ENCODE measurements around the gene PXN. TPM values are rescaled to one million over a fixed set of nuclear protein-coding genes. Genes with fewer than 3 reads are reported as not detected.
"Not testable (repeated sequence)": the region's sequence is repeated elsewhere in the genome, so short reads cannot be mapped to it uniquely, and the experiment has no call there.

PXN gene
- total RNA-seq, 8 experiments from 2014 or later = 10.1 to 52.6 (median 23.8) TPM

DNA sequence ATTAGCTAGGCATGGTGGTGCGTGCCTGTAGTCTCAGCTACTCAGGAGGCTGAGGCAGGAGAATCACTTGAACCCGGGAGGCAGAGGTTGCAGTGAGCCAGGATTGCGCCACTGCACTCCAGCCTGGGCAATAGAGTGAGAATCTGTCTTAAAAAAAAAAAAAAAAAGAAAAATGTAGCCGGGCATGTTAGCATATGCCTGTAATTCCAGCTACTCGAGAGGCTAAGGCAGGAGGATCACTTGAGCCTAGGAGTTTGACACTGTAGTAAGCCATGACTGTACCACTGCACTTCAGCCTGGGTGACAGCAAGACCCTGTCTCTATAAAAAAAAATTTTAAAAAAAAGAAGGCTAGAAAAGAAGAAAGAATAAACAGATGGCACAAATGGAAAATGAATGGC lies 18.8 kb downstream of the PXN start:
- in situ Hi-C loops (cut with MboI; ENCODE audit: low pct_unique_long_range_greater_than_20kb in 2 of 9, low sequenced_read_pairs in 9 of 9, unreplicated experiment in 9 of 9); ATAC-seq (replicated peaks in 6 of 8); H3K4me3 ChIP-seq; H3K27ac ChIP-seq: not testable (repeated sequence)
- H3K4me1 ChIP-seq (replicated peaks in 1 of 2) = peaks cover 23 to 31% of the 10 kb centered on the region in 2 donors
- WGBS, 10 experiments = 38 to 100% (median 80%) methylated on average over 2 to 5 of the region's 5 CpGs

DNA sequence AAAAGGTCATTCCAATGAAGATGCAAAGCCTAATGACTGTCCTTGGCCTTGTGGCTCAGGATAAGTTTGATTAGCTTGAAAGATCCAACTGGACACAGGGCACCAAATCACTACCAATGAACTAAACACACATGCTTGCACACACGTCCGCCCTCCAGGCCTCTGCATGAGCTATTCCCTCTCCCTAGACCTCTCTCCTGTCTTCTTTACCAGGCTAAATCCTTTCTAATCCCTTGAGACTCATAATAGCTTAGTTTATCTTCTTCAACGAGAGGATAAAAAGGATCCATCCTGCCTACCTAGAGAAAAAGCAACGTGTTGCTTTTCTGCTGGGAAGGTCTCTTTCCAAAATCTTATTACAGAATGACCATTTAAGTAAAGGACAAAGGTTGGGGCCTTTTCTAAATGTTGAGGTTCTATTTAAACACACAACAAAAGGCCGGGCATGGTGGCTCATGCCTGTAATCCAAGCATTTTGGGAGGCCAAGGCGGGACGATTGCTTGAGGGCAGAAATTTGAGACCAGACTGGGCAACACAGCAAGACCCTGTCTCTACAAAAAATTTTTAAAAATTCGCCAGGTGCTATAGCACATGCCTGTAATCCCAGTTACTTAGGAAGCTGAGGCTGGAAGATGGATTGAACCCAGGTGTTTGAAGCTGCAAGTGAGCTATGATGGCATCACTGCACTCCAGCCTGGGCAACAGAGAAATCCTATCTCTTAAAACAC lies 22.4 kb downstream of the PXN start:
- 60 to 92% (median 77%) methylated on average over 1 to 8 of the region's 8 CpGs; no CpG with 5 or more reads in 2 of the 10 experiments for WGBS, 10 experiments
- in situ Hi-C loops (cut with MboI; ENCODE audit: low pct_unique_long_range_greater_than_20kb in 2 of 9, low sequenced_read_pairs in 9 of 9, unreplicated experiment in 9 of 9) = no loop called here
- no peak overlapping the region for H3K27ac ChIP-seq
- no peak overlapping the region for H3K4me3 ChIP-seq
- H3K4me1 ChIP-seq (replicated peaks in 1 of 2) = peaks cover 31 to 43% of the 10 kb centered on the region in 2 donors
- no peak for ATAC-seq (replicated peaks in 6 of 8)

DNA sequence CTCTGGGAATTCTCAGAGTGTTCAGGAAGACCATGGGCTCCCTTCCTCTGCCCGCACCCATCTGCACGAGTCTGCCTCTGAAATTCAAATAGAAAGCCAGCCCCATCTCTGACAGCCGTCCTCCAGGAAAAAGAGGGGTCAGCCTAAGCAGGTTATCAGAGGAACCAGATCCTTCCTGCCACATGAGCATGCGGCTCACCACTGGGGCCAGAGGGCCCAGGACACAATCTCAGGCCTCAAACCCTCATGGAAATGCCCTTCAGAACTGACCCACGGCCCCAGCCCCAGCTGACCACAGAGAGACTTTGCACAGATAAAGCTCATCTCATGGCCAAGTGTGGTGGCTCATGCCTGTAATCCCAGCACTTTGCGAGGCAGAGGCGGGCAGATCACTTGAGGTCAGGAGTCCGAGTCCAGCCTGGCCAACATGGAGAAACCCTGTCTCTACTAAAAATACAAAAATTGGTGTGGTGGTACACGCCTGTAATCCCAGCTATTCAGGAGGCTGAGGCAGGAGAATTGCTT lies 23.2 kb downstream of the PXN start:
- 50 to 100% (median 77%) methylated on average over 1 to 8 of the region's 9 CpGs; no CpG with 5 or more reads in 4 of the 10 experiments for WGBS, 10 experiments

DNA sequence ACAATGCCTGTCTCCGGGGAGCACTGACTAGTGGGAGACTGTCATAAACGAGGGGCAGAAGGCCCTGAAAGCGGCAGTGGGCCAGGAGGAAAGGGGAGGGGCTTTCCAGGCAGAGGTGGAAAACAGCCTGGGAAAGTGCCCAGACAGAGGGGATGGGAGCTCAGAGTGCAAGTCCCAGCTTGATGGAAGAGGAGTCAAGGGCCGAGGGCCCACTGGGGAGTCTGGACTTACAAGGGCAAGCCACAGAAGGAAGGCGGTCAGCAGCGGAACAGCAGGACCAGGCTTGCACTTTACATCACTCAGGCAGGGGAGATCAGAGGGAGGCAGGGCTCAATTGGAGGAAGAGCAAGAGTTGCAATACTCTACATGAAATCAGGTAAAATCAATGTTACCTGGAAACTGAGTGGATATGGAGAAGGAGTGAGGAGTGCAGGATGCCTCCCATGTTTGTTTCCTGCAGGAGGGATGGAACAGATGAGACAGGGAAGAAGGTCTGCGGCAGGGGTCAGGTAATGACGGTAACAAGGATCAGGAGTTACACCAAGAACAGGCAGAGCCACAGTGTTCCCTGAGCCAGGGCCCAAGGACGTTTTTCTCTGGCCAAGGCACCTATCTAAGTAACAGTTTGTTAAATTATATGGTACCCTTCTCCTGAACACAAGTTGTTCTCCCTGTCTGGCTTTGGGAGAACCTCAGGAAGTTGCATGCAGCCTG lies 23.8 kb downstream of the PXN start:
- in situ Hi-C loops (cut with MboI; ENCODE audit: low pct_unique_long_range_greater_than_20kb in 2 of 9, low sequenced_read_pairs in 9 of 9, unreplicated experiment in 9 of 9) = no loop called here
- H3K4me3 ChIP-seq = no peak overlapping the region
- WGBS, 10 experiments = 55 to 100% (median 63%) methylated on average over 1 to 7 of the region's 9 CpGs; no CpG with 5 or more reads in 3 of the 10 experiments
- peak in 2 of 8 experiments; percentile 10 to 20 for ATAC-seq (replicated peaks in 6 of 8)
- peak overlapping the region in 1 of 2 donors; percentile 68 for H3K27ac ChIP-seq
- peaks cover 31 to 43% of the 10 kb centered on the region in 2 donors for H3K4me1 ChIP-seq (replicated peaks in 1 of 2)

More for the DNA sequence above, 23.2 kb downstream of the PXN start:
- peaks cover 31 to 43% of the 10 kb centered on the region in 2 donors for H3K4me1 ChIP-seq (replicated peaks in 1 of 2)
- ATAC-seq (replicated peaks in 6 of 8) = no peak
- peak overlapping the region in 1 of 2 donors; percentile 68 for H3K27ac ChIP-seq
- in situ Hi-C loops (cut with MboI; ENCODE audit: low pct_unique_long_range_greater_than_20kb in 2 of 9, low sequenced_read_pairs in 9 of 9, unreplicated experiment in 9 of 9) = no loop called here
- H3K4me3 ChIP-seq = no peak overlapping the region

DNA sequence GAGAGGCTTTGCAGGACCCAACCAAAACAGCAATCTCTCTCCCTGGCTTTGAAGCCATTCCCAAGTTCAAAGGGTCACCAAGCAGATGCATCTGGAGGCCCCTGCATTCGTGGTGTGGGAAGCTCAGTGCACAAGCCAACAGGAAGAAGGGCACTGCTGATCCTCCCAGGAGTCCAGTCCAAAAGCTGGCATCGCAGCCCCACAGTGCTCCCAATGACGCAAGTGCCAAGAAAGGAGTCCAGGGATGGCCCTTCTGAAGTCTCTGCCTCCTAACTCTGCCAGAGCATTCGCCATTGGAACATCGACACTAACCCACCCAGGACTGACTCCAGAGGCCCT lies 25.1 kb downstream of the PXN start:
- Histone ChIP-seq H3K4me3 (no peak overlapping the region), H3K27ac (no peak overlapping the region), H3K4me1 (replicated peaks in 1 of 2) (peaks cover 37 to 48% of the 10 kb centered on the region in 2 donors)
- WGBS, 10 experiments = 0 to 100% (median 72%) methylated on average over 1 to 5 of the region's 5 CpGs; no CpG with 5 or more reads in 4 of the 10 experiments
- ATAC-seq (replicated peaks in 6 of 8) = no peak
- in situ Hi-C loops (cut with MboI; ENCODE audit: low pct_unique_long_range_greater_than_20kb in 2 of 9, low sequenced_read_pairs in 9 of 9, unreplicated experiment in 9 of 9) = no loop called here

DNA sequence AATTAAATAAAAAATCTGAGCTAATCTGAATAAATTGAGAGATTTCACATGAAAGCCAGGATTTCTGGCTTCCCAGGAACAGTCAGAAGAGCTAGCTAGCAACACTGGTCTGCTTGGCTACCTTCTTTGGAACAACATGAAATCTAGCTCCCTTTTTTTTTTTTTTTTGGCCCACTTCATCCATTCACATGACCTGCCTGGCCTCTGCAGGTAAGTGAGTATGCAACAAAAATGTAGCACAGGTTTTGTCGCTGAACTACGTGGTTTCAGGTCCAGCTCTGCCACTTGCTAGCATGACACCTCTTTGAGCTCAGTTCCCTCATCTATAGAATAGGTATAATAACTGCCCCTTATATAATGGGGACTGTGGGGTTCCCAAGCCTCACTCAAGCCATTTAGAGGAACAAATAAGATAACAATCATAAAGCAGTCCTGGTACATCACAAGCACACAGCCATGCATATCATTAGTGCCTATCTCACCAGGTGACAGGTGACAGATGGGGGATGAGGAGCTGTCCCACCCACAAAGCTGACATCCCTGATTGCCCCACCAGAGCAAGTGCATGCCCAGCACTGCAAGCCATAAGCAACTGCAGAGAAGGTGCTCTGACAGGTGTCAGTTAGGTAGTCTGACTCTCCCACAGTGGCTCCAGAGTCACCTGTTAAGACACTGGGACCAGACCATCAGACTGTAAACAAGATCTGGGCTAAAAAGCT lies 25.6 kb downstream of the PXN start:
- Histone ChIP-seq H3K4me3 (no peak overlapping the region), H3K27ac (no peak overlapping the region), H3K4me1 (replicated peaks in 1 of 2) (peaks cover 37 to 48% of the 10 kb centered on the region in 2 donors)
- in situ Hi-C loops (cut with MboI; ENCODE audit: low pct_unique_long_range_greater_than_20kb in 2 of 9, low sequenced_read_pairs in 9 of 9, unreplicated experiment in 9 of 9) = no loop called here
- no peak for ATAC-seq (replicated peaks in 6 of 8)
- WGBS, 10 experiments = 87 to 100% (median 96%) methylated on average over 1 to 2 of the region's 2 CpGs; no CpG with 5 or more reads in 4 of the 10 experiments

DNA sequence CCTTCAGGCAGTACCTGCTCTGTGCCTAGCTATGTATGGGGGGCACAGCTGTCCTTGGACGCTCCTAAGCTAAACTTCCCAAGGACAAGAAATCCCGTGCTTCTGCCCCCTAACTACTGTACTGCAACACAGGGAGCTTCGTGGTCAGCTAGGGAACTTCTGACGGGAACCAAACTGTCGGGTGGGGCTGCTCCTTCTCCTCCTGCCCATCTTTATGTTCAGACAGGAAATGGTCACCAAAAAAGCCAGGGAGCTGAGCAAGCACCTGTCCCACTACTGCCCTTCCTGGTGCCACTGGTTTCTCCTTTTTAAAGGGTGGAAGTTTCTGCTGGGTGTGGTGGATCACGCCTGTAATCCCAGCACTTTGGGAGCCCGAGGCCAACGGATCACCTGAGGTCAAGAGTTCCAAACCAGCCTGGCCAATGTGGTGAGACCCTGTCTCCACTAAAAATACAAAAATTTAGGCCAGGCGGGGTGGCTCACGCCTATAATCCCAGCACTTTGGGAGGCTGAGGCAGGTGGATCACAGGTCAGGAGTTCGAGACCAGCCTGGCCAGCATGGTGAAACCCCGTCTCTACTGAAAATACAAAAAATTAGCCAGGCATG lies 26.6 kb downstream of the PXN start:
- in situ Hi-C loops (cut with MboI; ENCODE audit: low pct_unique_long_range_greater_than_20kb in 2 of 9, low sequenced_read_pairs in 9 of 9, unreplicated experiment in 9 of 9) = no loop called here
- H3K4me3 ChIP-seq = no peak overlapping the region
- no peak for ATAC-seq (replicated peaks in 6 of 8)
- H3K27ac ChIP-seq = no peak overlapping the region
- peaks cover 45 to 53% of the 10 kb centered on the region in 2 donors for H3K4me1 ChIP-seq (replicated peaks in 1 of 2)
- 73 to 100% (median 85%) methylated on average over 1 to 8 of the region's 12 CpGs; no CpG with 5 or more reads in 4 of the 10 experiments for WGBS, 10 experiments

DNA sequence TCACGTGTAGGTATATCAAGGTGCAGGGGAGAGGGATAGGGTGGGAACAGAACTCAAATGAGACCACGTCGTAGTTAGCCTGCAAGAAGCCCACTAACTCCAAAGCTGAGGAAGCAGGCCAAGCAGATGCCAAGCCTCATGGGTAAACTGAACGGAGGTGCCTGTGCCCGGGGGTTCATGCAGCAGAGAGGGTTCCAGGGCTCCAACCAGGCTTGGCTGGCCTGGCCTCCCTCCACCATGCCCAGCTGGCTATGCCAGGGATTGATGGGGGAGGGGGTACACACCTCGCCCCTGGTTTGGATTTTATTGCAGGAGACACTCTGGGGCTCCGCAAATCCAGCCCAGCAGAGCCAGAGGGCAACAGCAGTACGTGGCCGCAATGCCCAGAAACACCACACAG lies 27.3 kb downstream of the PXN start:
- no peak overlapping the region for H3K27ac ChIP-seq
- H3K4me3 ChIP-seq = no peak overlapping the region
- ATAC-seq (replicated peaks in 6 of 8) = no peak
- 0 to 100% (median 88%) methylated on average over 1 to 9 of the region's 9 CpGs; no CpG with 5 or more reads in 4 of the 10 experiments for WGBS, 10 experiments
- peaks cover 44 to 56% of the 10 kb centered on the region in 2 donors for H3K4me1 ChIP-seq (replicated peaks in 1 of 2)
- in situ Hi-C loops (cut with MboI; ENCODE audit: low pct_unique_long_range_greater_than_20kb in 2 of 9, low sequenced_read_pairs in 9 of 9, unreplicated experiment in 9 of 9) = no loop called here

DNA sequence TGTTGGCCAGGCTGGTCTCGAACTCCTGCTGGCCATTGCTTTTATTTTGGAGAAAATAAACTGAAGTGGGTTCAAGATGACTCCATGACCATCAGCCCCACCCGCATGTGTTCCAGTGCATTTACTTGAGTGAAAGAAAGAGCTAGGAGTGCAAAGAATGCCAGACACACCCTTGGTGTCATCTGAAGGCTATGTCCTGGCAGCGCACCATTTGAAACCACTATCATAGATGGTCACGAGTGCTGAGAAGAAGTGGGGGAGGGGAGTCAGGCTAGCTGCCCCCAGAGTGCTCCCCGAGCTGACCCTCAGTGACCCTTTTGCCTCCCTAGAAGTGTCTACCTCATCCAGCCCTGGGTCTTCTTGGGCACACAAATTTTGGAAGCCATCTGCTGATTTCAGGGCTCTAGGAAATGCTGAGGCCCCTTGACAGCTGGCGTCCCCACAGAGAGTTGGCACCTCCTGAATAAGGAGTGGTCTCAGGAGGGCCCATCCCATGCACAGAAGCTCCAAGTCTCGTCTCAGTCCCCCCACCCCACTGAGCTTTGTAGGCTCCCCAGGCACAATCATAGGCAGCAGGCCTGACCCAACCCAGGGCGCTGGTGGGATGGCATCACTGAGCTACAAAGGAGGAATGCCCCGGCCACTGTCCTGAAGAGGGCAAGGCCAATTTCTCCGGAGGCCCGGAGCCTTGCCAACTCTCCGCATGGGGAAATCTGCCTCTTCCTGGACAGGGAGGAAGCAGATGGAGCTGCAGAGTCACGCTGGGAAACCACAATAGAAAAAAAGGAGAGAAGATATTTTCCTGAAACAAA lies 28.0 kb downstream of the PXN start:
- Histone ChIP-seq H3K4me1 (replicated peaks in 1 of 2) (peaks cover 37 to 57% of the 10 kb centered on the region in 2 donors), H3K4me3 (no peak overlapping the region), H3K27ac (no peak overlapping the region)
- in situ Hi-C loops (cut with MboI; ENCODE audit: low pct_unique_long_range_greater_than_20kb in 2 of 9, low sequenced_read_pairs in 9 of 9, unreplicated experiment in 9 of 9) = no loop called here
- 0 to 100% (median 82%) methylated on average over 1 to 7 of the region's 13 CpGs; no CpG with 5 or more reads in 2 of the 10 experiments for WGBS, 10 experiments
- ATAC-seq (replicated peaks in 6 of 8) = peak in 2 of 8 experiments; percentile 12 to 27

DNA sequence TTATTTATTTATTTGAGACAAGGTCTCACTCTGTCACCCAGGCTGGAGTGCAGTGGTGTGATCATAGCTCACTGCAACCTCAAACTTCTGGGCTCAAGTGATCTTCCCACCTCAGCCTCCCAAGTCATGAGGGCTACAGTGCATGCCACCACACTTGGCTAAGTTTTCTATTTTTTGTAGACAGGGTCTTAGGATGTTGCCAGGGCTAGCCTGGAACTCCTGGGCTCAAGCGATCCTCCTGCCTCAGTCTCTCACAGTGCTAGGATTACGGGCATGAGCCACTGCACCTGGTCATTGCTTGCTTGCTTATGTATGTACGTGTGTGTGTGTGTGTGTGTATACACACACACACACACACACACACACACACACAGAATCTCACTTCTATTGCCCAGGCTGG lies 28.7 kb downstream of the PXN start:
- 100% methylated on average over 1 to 2 of the region's 3 CpGs; no CpG with 5 or more reads in 6 of the 10 experiments for WGBS, 10 experiments
- H3K27ac ChIP-seq = peak overlapping the region in 1 of 2 donors; percentile 95
- H3K4me1 ChIP-seq (replicated peaks in 1 of 2) = peaks cover 36 to 57% of the 10 kb centered on the region in 2 donors

DNA sequence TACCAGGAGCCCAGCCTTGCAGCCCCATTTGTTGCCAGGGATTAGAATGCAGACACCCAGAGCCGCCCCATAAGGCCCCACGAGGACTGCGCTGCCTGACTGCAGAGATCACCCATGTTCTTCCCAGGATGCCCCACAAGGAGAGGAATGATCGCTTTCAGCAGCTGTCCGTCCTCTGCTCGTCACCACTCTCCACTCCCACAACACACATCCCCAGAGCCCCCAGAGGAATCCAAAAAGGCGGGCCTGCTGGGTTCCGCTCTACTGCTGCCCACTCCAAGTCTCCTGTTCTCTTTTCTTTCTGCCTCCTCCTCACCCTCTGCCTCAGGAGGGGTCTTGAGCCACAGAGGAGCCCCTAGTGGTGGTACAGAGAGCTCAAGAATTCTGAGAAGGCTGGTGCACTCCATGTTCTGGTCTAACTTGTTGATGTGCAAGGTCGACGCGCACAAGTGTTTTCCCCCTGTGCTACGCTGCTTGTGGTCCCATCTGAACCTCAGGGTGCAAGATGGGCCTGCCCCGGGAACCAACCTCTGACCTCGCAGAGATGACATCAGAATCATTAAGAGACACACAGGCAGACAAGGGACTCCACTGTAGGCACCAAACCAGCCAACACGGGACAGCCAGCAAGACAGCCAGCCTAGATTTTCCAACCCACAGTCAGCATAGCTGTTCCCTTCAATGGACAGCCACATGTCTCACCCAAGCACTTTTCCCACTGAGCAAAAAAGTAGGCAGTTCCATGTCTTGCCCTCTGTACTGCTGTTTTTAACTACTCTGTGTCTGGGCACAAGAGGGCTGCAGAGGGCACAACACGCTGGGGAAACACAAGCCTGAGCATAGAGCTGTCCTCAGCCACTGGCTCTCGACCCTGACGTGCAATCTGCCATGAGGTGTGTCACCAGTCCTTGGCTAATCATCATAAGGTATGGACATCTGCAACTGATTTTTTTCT lies 29.9 kb downstream of the PXN start:
- ATAC-seq (replicated peaks in 6 of 8) = peak in 1 of 8 experiments; percentile 1
- Histone ChIP-seq H3K4me1 (replicated peaks in 1 of 2) (peaks cover 39 to 57% of the 10 kb centered on the region in 2 donors), H3K4me3 (no peak overlapping the region), H3K27ac (peak overlapping the region; percentile 95 to 96)
- 0 to 100% (median 83%) methylated on average over 1 to 5 of the region's 18 CpGs; no CpG with 5 or more reads in 2 of the 10 experiments for WGBS, 10 experiments
- in situ Hi-C loops (cut with MboI; ENCODE audit: low pct_unique_long_range_greater_than_20kb in 2 of 9, low sequenced_read_pairs in 9 of 9, unreplicated experiment in 9 of 9) = no loop called here

More for the DNA sequence above, 28.7 kb downstream of the PXN start:
- ATAC-seq (replicated peaks in 6 of 8); in situ Hi-C loops (cut with MboI; ENCODE audit: low pct_unique_long_range_greater_than_20kb in 2 of 9, low sequenced_read_pairs in 9 of 9, unreplicated experiment in 9 of 9); H3K4me3 ChIP-seq: not testable (repeated sequence)
